GM23338 (cell line): ENCODE data around the gene CELF4. TPM values are rescaled to one million over a fixed set of nuclear protein-coding genes. Genes with fewer than 3 reads are reported as not detected.

Experiments
- ATAC-seq: fragments of 200-7000 bp; cut with Tn5 transposase; 3 replicates; pipeline ENCODE4 v1.9.1; 2020
- DNase-seq: peaks from one replicate; pipeline ENCODE4 v3.0.0-alpha.2; 2015; ENCODE audit warnings: low spot score
- H2AFZ ChIP-seq: fragments of 200-600 bp; sonication (generic); 2 replicates; pipeline ENCODE4 v1.8.0; 2016; ENCODE audit warnings: antibody characterized with exemption, mild to moderate bottlenecking, moderate library complexity
- H3F3A ChIP-seq: fragments of 200-600 bp; sonication (generic); replicated peaks from 2 replicates; pipeline ENCODE4 v1.8.0; 2017; ENCODE audit warnings: antibody characterized with exemption, mixed run types, low read depth
- H3K27ac ChIP-seq: fragments of 200-600 bp; sonication (generic); 2 replicates; pipeline ENCODE4 v1.6.1; 2016; ENCODE audit warnings: low read depth
- H3K27me3 ChIP-seq: fragments of 200-600 bp; sonication (generic); 2 replicates; pipeline ENCODE4 v1.8.0; 2016; ENCODE audit warnings: mild to moderate bottlenecking, mixed run types, moderate library complexity; ENCODE audit not compliant: insufficient read depth
- H3K36me3 ChIP-seq: fragments of 200-600 bp; sonication (generic); 2 replicates; pipeline ENCODE4 v1.8.0; 2016; ENCODE audit warnings: mild to moderate bottlenecking; ENCODE audit not compliant: insufficient read depth
- H3K4me1 ChIP-seq: fragments of 200-600 bp; sonication (generic); 2 replicates; pipeline ENCODE4 v1.8.0; 2016; ENCODE audit warnings: mild to moderate bottlenecking, moderate library complexity; ENCODE audit not compliant: insufficient read depth
- H3K4me2 ChIP-seq: fragments of 200-600 bp; sonication (generic); 2 replicates; pipeline ENCODE4 v1.7.1; 2017; ENCODE audit warnings: mixed run types
- H3K4me3 ChIP-seq: fragments of 200-600 bp; sonication (generic); 2 replicates; pipeline ENCODE4 v1.6.1; 2016; ENCODE audit warnings: mixed run types
- H3K79me2 ChIP-seq: fragments of 200-600 bp; sonication (generic); replicated peaks from 2 replicates; pipeline ENCODE4 v1.8.0; 2017; ENCODE audit warnings: mild to moderate bottlenecking; ENCODE audit not compliant: insufficient read depth
- H3K9me2 ChIP-seq: fragments of 200-600 bp; sonication (generic); 2 replicates; pipeline ENCODE4 v1.8.0; 2017; ENCODE audit not compliant: insufficient read depth
- H4K20me1 ChIP-seq: fragments of 200-600 bp; sonication (generic); replicated peaks from 2 replicates; pipeline ENCODE4 v1.8.0; 2017; ENCODE audit warnings: mild to moderate bottlenecking; ENCODE audit not compliant: insufficient read depth
- H3K27ac Mint-ChIP-seq: 2 replicates; pipeline ENCODE4 v1.8.0; 2020; ENCODE audit warnings: inconsistent platforms, mild to moderate bottlenecking, moderate library complexity, mixed read lengths
- H3K27me3 Mint-ChIP-seq: 3 replicates; pipeline ENCODE4 v1.8.0; 2022; ENCODE audit warnings: low read depth, mild to moderate bottlenecking, moderate library complexity, mixed read lengths, inconsistent platforms; ENCODE audit not compliant: insufficient read depth, poor library complexity
- H3K36me3 Mint-ChIP-seq: 3 replicates; pipeline ENCODE4 v1.8.0; 2021; ENCODE audit warnings: low read depth, mild to moderate bottlenecking, inconsistent platforms, moderate library complexity, mixed read lengths
- H3K4me1 Mint-ChIP-seq: 3 replicates; pipeline ENCODE4 v1.8.0; 2020; ENCODE audit warnings: mild to moderate bottlenecking, inconsistent platforms, mixed read lengths
- H3K4me3 Mint-ChIP-seq: 3 replicates; pipeline ENCODE4 v1.8.0; 2021; ENCODE audit warnings: moderate library complexity, mild to moderate bottlenecking, inconsistent platforms, mixed read lengths
- H3K9me3 Mint-ChIP-seq: 3 replicates; pipeline ENCODE4 v1.8.0; 2020; ENCODE audit warnings: moderate library complexity, mild to moderate bottlenecking, inconsistent platforms, mixed read lengths
- CREB1 ChIP-seq: fragments of 250-450 bp; sonication (Bioruptor Pico); IDR thresholded peaks from 2 replicates; pipeline ENCODE4 v1.5.0; 2020; ENCODE audit warnings: low read depth, mild to moderate bottlenecking, moderate library complexity
- EZH2phosphoT487 ChIP-seq: fragments of 200-600 bp; sonication (generic); IDR thresholded peaks from one replicate; pipeline ENCODE4 v1.8.1; 2018; ENCODE audit warnings: antibody characterized with exemption; ENCODE audit not compliant: unreplicated experiment
- JUNB ChIP-seq: IDR thresholded peaks from one replicate; pipeline ENCODE4 v1.6.1; 2016; ENCODE audit warnings: antibody characterized with exemption; ENCODE audit not compliant: unreplicated experiment
- NANOG ChIP-seq: IDR thresholded peaks from 2 replicates; pipeline ENCODE4 v1.6.1; 2016; ENCODE audit warnings: antibody characterized with exemption, borderline replicate concordance
- POLR2AphosphoS5 ChIP-seq: IDR thresholded peaks from 2 replicates; pipeline ENCODE4 v1.6.1; 2016; ENCODE audit warnings: antibody characterized with exemption, low read depth
- STAT1 ChIP-seq: IDR thresholded peaks from one replicate; pipeline ENCODE4 v1.6.1; 2016; ENCODE audit warnings: antibody characterized with exemption; ENCODE audit not compliant: unreplicated experiment
- ZNF331 ChIP-seq: fragments of 250-450 bp; sonication (Bioruptor Pico); IDR thresholded peaks from 2 replicates; pipeline ENCODE4 v1.5.0; 2020; ENCODE audit warnings: low read depth, mild to moderate bottlenecking, moderate library complexity
- polyA plus RNA-seq: library from polyadenylated mRNA; unstranded; fragments of >200 nt; fragmentation: Nextera tagmentation; extraction: Ambion mirVana; gene quantifications from 2 replicates; pipeline ENCODE4 v1.2.1, GENCODE V29; 2016
- total RNA-seq: library from RNA; depleted of rRNA; stranded (reverse); fragments of >200 nt; shearing (Covaris generic); gene quantifications from 2 replicates; pipeline ENCODE4 v1.2.3, GENCODE V29; 2014
- TF ChIP-seq, protein P1 (sequence below): IDR thresholded peaks from one replicate; pipeline ENCODE4 v1.6.1; 2018; ENCODE audit warnings: antibody characterized with exemption; ENCODE audit not compliant: unreplicated experiment
- TF ChIP-seq, protein P2 (sequence below), 2 experiments: fragments of 200-600 bp in 1 of 2; sonication (generic) in 1 of 2; conservative IDR thresholded peaks; 2 replicates each; pipeline versions ENCODE4 v1.5.1 to v1.6.1; 2016 to 2017; ENCODE audit warnings: antibody characterized with exemption in 2 of 2, low read depth in 2 of 2, mild to moderate bottlenecking in 2 of 2, moderate library complexity in 1 of 2
- TF ChIP-seq, protein P3 (sequence below): IDR thresholded peaks from 2 replicates; pipeline ENCODE4 v1.6.1; 2016; ENCODE audit warnings: antibody characterized with exemption

CELF4 gene
- total and polyA plus RNA-seq, 2 experiments from 2014 or later: 2.6 to 6.7 TPM

DNA sequence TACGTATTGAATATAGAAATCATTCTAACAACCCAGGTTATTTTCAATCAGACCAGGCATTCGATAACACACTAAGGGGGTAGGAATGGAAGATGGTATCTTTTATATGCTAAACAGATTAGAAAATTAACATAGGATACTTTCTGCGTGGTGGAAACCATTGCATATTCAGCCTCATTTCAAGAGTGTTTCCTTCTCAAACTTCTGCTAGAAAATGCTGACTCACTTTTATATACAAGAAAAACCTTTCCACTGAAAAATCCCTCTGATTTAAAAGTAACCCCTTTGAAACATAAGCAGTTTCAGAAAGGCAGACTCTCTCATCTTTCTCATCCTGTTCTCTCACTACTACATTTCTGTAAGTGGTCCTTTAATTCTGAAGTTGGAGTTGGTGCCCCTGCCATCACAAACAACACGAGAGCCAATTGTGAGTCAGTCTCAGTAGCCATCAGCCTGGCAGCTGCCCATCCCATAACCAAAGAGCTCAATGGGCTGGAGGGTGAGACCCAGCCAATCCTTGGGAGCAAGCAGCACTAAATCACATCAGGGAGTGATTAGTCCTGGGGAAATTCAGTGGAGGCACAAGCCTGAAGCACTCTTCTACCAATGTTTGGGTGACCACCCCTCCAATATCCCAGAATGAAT is 343.1 kb downstream of the CELF4 start:
- peaks cover 15% of the 10 kb centered on the region for H3K9me3 Mint-ChIP-seq

GRCh38 chr18:37219257-37219656 is 346.3 kb downstream of the CELF4 start:
- Histone ChIP-seq H3K4me3 (no peak overlapping the region), H3K9me2 (no peaks in the 10 kb centered on the region), H3K27ac (no peak overlapping the region), H4K20me1 (peaks cover 13% of the 10 kb centered on the region; the same call in 1 of the 2 replicates), H3K4me1 (peaks cover 15% of the 10 kb centered on the region), H2AFZ (no peak overlapping the region), H3F3A (no peaks in the 10 kb centered on the region), H3K27me3 (peaks cover 92% of the 10 kb centered on the region), H3K4me2 (peak overlapping the region; percentile 24; the same call in 1 of the 2 replicates), H3K79me2 (no peaks in the 10 kb centered on the region), H3K36me3 (peaks cover 3% of the 10 kb centered on the region; the same call in 1 of the 2 replicates)
- H3K9me3 Mint-ChIP-seq: peaks cover 21% of the 10 kb centered on the region
- DNase-seq (peak; percentile 24), ATAC-seq (no peak; the same call in 2 of the 3 replicates)
- H3K27ac Mint-ChIP-seq: no peak overlapping the region
- H3K27me3 Mint-ChIP-seq: peaks cover 61% of the 10 kb centered on the region
- H3K4me1 Mint-ChIP-seq: peaks cover 22% of the 10 kb centered on the region
- H3K36me3 Mint-ChIP-seq: peaks cover 3% of the 10 kb centered on the region; the same call in 1 of the 3 replicates
- no peak overlapping the region for H3K4me3 Mint-ChIP-seq
- no peak for TF ChIP-seq ZNF331 (CRISPR knock-in tag)
- no peak for TF ChIP-seq CREB1 (CRISPR knock-in tag)
- no peak for TF ChIP-seq STAT1
- TF ChIP-seq, protein P1, sequence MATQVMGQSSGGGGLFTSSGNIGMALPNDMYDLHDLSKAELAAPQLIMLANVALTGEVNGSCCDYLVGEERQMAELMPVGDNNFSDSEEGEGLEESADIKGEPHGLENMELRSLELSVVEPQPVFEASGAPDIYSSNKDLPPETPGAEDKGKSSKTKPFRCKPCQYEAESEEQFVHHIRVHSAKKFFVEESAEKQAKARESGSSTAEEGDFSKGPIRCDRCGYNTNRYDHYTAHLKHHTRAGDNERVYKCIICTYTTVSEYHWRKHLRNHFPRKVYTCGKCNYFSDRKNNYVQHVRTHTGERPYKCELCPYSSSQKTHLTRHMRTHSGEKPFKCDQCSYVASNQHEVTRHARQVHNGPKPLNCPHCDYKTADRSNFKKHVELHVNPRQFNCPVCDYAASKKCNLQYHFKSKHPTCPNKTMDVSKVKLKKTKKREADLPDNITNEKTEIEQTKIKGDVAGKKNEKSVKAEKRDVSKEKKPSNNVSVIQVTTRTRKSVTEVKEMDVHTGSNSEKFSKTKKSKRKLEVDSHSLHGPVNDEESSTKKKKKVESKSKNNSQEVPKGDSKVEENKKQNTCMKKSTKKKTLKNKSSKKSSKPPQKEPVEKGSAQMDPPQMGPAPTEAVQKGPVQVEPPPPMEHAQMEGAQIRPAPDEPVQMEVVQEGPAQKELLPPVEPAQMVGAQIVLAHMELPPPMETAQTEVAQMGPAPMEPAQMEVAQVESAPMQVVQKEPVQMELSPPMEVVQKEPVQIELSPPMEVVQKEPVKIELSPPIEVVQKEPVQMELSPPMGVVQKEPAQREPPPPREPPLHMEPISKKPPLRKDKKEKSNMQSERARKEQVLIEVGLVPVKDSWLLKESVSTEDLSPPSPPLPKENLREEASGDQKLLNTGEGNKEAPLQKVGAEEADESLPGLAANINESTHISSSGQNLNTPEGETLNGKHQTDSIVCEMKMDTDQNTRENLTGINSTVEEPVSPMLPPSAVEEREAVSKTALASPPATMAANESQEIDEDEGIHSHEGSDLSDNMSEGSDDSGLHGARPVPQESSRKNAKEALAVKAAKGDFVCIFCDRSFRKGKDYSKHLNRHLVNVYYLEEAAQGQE: no peak
- TF ChIP-seq EZH2phosphoT487: no peak
- no peak for TF ChIP-seq NANOG
- TF ChIP-seq POLR2AphosphoS5: no peak
- no peak for TF ChIP-seq JUNB
- TF ChIP-seq, protein P2, sequence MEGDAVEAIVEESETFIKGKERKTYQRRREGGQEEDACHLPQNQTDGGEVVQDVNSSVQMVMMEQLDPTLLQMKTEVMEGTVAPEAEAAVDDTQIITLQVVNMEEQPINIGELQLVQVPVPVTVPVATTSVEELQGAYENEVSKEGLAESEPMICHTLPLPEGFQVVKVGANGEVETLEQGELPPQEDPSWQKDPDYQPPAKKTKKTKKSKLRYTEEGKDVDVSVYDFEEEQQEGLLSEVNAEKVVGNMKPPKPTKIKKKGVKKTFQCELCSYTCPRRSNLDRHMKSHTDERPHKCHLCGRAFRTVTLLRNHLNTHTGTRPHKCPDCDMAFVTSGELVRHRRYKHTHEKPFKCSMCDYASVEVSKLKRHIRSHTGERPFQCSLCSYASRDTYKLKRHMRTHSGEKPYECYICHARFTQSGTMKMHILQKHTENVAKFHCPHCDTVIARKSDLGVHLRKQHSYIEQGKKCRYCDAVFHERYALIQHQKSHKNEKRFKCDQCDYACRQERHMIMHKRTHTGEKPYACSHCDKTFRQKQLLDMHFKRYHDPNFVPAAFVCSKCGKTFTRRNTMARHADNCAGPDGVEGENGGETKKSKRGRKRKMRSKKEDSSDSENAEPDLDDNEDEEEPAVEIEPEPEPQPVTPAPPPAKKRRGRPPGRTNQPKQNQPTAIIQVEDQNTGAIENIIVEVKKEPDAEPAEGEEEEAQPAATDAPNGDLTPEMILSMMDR (conservative IDR thresholded peaks at IDR 0.05; ENCODE audit: low read depth in 2 of 2): no peak
- TF ChIP-seq, protein P3, sequence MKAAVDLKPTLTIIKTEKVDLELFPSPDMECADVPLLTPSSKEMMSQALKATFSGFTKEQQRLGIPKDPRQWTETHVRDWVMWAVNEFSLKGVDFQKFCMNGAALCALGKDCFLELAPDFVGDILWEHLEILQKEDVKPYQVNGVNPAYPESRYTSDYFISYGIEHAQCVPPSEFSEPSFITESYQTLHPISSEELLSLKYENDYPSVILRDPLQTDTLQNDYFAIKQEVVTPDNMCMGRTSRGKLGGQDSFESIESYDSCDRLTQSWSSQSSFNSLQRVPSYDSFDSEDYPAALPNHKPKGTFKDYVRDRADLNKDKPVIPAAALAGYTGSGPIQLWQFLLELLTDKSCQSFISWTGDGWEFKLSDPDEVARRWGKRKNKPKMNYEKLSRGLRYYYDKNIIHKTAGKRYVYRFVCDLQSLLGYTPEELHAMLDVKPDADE: no peak

More for the DNA sequence above, 343.1 kb downstream of the CELF4 start:
- H3K27me3 Mint-ChIP-seq: peaks cover 30% of the 10 kb centered on the region
- H3K9me2 ChIP-seq: no peaks in the 10 kb centered on the region
- TF ChIP-seq EZH2phosphoT487 (no peak), ZNF331 (CRISPR knock-in tag) (no peak), NANOG (no peak)
- H3K27me3 ChIP-seq: peaks cover 65% of the 10 kb centered on the region
- H3K27ac Mint-ChIP-seq: no peak overlapping the region
- H3K4me3 ChIP-seq: no peak overlapping the region
- H3K4me1 ChIP-seq: peaks cover 12% of the 10 kb centered on the region
- H3K36me3 ChIP-seq: peaks cover 3% of the 10 kb centered on the region; the same call in 1 of the 2 replicates
- no peak overlapping the region for H3K4me2 ChIP-seq
- H3K79me2 ChIP-seq: no peaks in the 10 kb centered on the region
- H3K36me3 Mint-ChIP-seq: no peaks in the 10 kb centered on the region
- no peak for DNase-seq
- H4K20me1 ChIP-seq: no peaks in the 10 kb centered on the region; the same call in 1 of the 2 replicates
- H3F3A ChIP-seq: no peaks in the 10 kb centered on the region
- H2AFZ ChIP-seq: no peak overlapping the region
- ATAC-seq: no peak
- H3K4me1 Mint-ChIP-seq: peaks cover 30% of the 10 kb centered on the region
- H3K4me3 Mint-ChIP-seq: no peak overlapping the region
- no peak overlapping the region for H3K27ac ChIP-seq
